GM23338 (cell line): Measurements from ENCODE around the gene COL5A2. TPM values are rescaled to one million over a fixed set of nuclear protein-coding genes. Genes with fewer than 3 reads are reported as not detected.

Experiments
- ATAC-seq: fragments of 200-7000 bp; cut with Tn5 transposase; 3 replicates; pipeline ENCODE4 v1.9.1; 2020
- DNase-seq: peaks from one replicate; pipeline ENCODE4 v3.0.0-alpha.2; 2015; ENCODE audit warnings: low spot score
- H2AFZ ChIP-seq: fragments of 200-600 bp; sonication (generic); 2 replicates; pipeline ENCODE4 v1.8.0; 2016; ENCODE audit warnings: antibody characterized with exemption, mild to moderate bottlenecking, moderate library complexity
- H3F3A ChIP-seq: fragments of 200-600 bp; sonication (generic); replicated peaks from 2 replicates; pipeline ENCODE4 v1.8.0; 2017; ENCODE audit warnings: antibody characterized with exemption, mixed run types, low read depth
- H3K27ac ChIP-seq: fragments of 200-600 bp; sonication (generic); 2 replicates; pipeline ENCODE4 v1.6.1; 2016; ENCODE audit warnings: low read depth
- H3K27me3 ChIP-seq: fragments of 200-600 bp; sonication (generic); 2 replicates; pipeline ENCODE4 v1.8.0; 2016; ENCODE audit warnings: mild to moderate bottlenecking, mixed run types, moderate library complexity; ENCODE audit not compliant: insufficient read depth
- H3K36me3 ChIP-seq: fragments of 200-600 bp; sonication (generic); 2 replicates; pipeline ENCODE4 v1.8.0; 2016; ENCODE audit warnings: mild to moderate bottlenecking; ENCODE audit not compliant: insufficient read depth
- H3K4me1 ChIP-seq: fragments of 200-600 bp; sonication (generic); 2 replicates; pipeline ENCODE4 v1.8.0; 2016; ENCODE audit warnings: mild to moderate bottlenecking, moderate library complexity; ENCODE audit not compliant: insufficient read depth
- H3K4me2 ChIP-seq: fragments of 200-600 bp; sonication (generic); 2 replicates; pipeline ENCODE4 v1.7.1; 2017; ENCODE audit warnings: mixed run types
- H3K4me3 ChIP-seq: fragments of 200-600 bp; sonication (generic); 2 replicates; pipeline ENCODE4 v1.6.1; 2016; ENCODE audit warnings: mixed run types
- H3K79me2 ChIP-seq: fragments of 200-600 bp; sonication (generic); replicated peaks from 2 replicates; pipeline ENCODE4 v1.8.0; 2017; ENCODE audit warnings: mild to moderate bottlenecking; ENCODE audit not compliant: insufficient read depth
- H3K9me2 ChIP-seq: fragments of 200-600 bp; sonication (generic); 2 replicates; pipeline ENCODE4 v1.8.0; 2017; ENCODE audit not compliant: insufficient read depth
- H4K20me1 ChIP-seq: fragments of 200-600 bp; sonication (generic); replicated peaks from 2 replicates; pipeline ENCODE4 v1.8.0; 2017; ENCODE audit warnings: mild to moderate bottlenecking; ENCODE audit not compliant: insufficient read depth
- H3K27ac Mint-ChIP-seq: 2 replicates; pipeline ENCODE4 v1.8.0; 2020; ENCODE audit warnings: inconsistent platforms, mild to moderate bottlenecking, moderate library complexity, mixed read lengths
- H3K27me3 Mint-ChIP-seq: 3 replicates; pipeline ENCODE4 v1.8.0; 2022; ENCODE audit warnings: low read depth, mild to moderate bottlenecking, moderate library complexity, mixed read lengths, inconsistent platforms; ENCODE audit not compliant: insufficient read depth, poor library complexity
- H3K36me3 Mint-ChIP-seq: 3 replicates; pipeline ENCODE4 v1.8.0; 2021; ENCODE audit warnings: low read depth, mild to moderate bottlenecking, inconsistent platforms, moderate library complexity, mixed read lengths
- H3K4me1 Mint-ChIP-seq: 3 replicates; pipeline ENCODE4 v1.8.0; 2020; ENCODE audit warnings: mild to moderate bottlenecking, inconsistent platforms, mixed read lengths
- H3K4me3 Mint-ChIP-seq: 3 replicates; pipeline ENCODE4 v1.8.0; 2021; ENCODE audit warnings: moderate library complexity, mild to moderate bottlenecking, inconsistent platforms, mixed read lengths
- H3K9me3 Mint-ChIP-seq: 3 replicates; pipeline ENCODE4 v1.8.0; 2020; ENCODE audit warnings: moderate library complexity, mild to moderate bottlenecking, inconsistent platforms, mixed read lengths
- CREB1 ChIP-seq: fragments of 250-450 bp; sonication (Bioruptor Pico); IDR thresholded peaks from 2 replicates; pipeline ENCODE4 v1.5.0; 2020; ENCODE audit warnings: low read depth, mild to moderate bottlenecking, moderate library complexity
- ETS1 ChIP-seq: IDR thresholded peaks from 2 replicates; pipeline ENCODE4 v1.6.1; 2016; ENCODE audit warnings: antibody characterized with exemption
- EZH2 ChIP-seq: fragments of 200-600 bp; sonication (generic); IDR thresholded peaks from one replicate; pipeline ENCODE4 v1.8.0; 2017; ENCODE audit warnings: antibody characterized with exemption, mild to moderate bottlenecking, low read depth; ENCODE audit not compliant: unreplicated experiment
- EZH2phosphoT487 ChIP-seq: fragments of 200-600 bp; sonication (generic); IDR thresholded peaks from one replicate; pipeline ENCODE4 v1.8.1; 2018; ENCODE audit warnings: antibody characterized with exemption; ENCODE audit not compliant: unreplicated experiment
- JUNB ChIP-seq: IDR thresholded peaks from one replicate; pipeline ENCODE4 v1.6.1; 2016; ENCODE audit warnings: antibody characterized with exemption; ENCODE audit not compliant: unreplicated experiment
- NANOG ChIP-seq: IDR thresholded peaks from 2 replicates; pipeline ENCODE4 v1.6.1; 2016; ENCODE audit warnings: antibody characterized with exemption, borderline replicate concordance
- POLR2AphosphoS5 ChIP-seq: IDR thresholded peaks from 2 replicates; pipeline ENCODE4 v1.6.1; 2016; ENCODE audit warnings: antibody characterized with exemption, low read depth
- REST ChIP-seq: IDR thresholded peaks from one replicate; pipeline ENCODE4 v1.6.1; 2018; ENCODE audit warnings: antibody characterized with exemption; ENCODE audit not compliant: unreplicated experiment
- STAT1 ChIP-seq: IDR thresholded peaks from one replicate; pipeline ENCODE4 v1.6.1; 2016; ENCODE audit warnings: antibody characterized with exemption; ENCODE audit not compliant: unreplicated experiment
- ZNF331 ChIP-seq: fragments of 250-450 bp; sonication (Bioruptor Pico); IDR thresholded peaks from 2 replicates; pipeline ENCODE4 v1.5.0; 2020; ENCODE audit warnings: low read depth, mild to moderate bottlenecking, moderate library complexity
- ZNF462 ChIP-seq: fragments of 250-450 bp; sonication (Bioruptor Pico); IDR thresholded peaks from 2 replicates; pipeline ENCODE4 v1.5.0; 2020; ENCODE audit warnings: mild to moderate bottlenecking, moderate library complexity
- polyA plus RNA-seq: library from polyadenylated mRNA; unstranded; fragments of >200 nt; fragmentation: Nextera tagmentation; extraction: Ambion mirVana; gene quantifications from 2 replicates; pipeline ENCODE4 v1.2.1, GENCODE V29; 2016
- total RNA-seq: library from RNA; depleted of rRNA; stranded (reverse); fragments of >200 nt; shearing (Covaris generic); gene quantifications from 2 replicates; pipeline ENCODE4 v1.2.3, GENCODE V29; 2014

The COL5A2 gene
- total and polyA plus RNA-seq, 2 experiments from 2014 or later: 6.7 to 19.7 TPM

- TF ChIP-seq ETS1: no peak
- no peak for TF ChIP-seq POLR2AphosphoS5
- no peak for TF ChIP-seq STAT1
- TF ChIP-seq NANOG: no peak
These were observed 182.3 kb downstream of the COL5A2 start (continued) for GRCh38 chr2:188997263-188997662.

- no peaks in the 10 kb centered on the region for H3K36me3 ChIP-seq
- Mint-ChIP-seq H3K36me3 (no peaks in the 10 kb centered on the region), H3K9me3 (no peaks in the 10 kb centered on the region), H3K27me3 (no peaks in the 10 kb centered on the region), H3K4me3 (no peak overlapping the region), H3K4me1 (no peaks in the 10 kb centered on the region), H3K27ac (no peak overlapping the region)
- H3K27me3 ChIP-seq: no peaks in the 10 kb centered on the region
- no peaks in the 10 kb centered on the region for H3F3A ChIP-seq
- no peaks in the 10 kb centered on the region for H3K4me1 ChIP-seq
- DNase-seq: no peak
- no peak overlapping the region for H2AFZ ChIP-seq
- H3K4me2 ChIP-seq: no peak overlapping the region
- no peaks in the 10 kb centered on the region for H3K79me2 ChIP-seq
- H4K20me1 ChIP-seq: no peaks in the 10 kb centered on the region
- TF ChIP-seq STAT1 (no peak), REST (no peak), CREB1 (no peak), EZH2 (no peak), ZNF331 (no peak), ZNF462 (no peak), ETS1 (no peak), EZH2phosphoT487 (no peak), JUNB (no peak)
- H3K4me3 ChIP-seq: no peak overlapping the region
- H3K9me2 ChIP-seq: 0 out of 2 replicates have a peak, but pooled peaks cover 3% of the 10 kb centered on the region
- no peak for ATAC-seq
- no peak overlapping the region for H3K27ac ChIP-seq
These were observed 186.3 kb downstream of the COL5A2 start for GRCh38 chr2:188993247-188993646.
